ENCODE measurements around the gene ADAMTS1.

ADAMTS1 gene

DNA sequence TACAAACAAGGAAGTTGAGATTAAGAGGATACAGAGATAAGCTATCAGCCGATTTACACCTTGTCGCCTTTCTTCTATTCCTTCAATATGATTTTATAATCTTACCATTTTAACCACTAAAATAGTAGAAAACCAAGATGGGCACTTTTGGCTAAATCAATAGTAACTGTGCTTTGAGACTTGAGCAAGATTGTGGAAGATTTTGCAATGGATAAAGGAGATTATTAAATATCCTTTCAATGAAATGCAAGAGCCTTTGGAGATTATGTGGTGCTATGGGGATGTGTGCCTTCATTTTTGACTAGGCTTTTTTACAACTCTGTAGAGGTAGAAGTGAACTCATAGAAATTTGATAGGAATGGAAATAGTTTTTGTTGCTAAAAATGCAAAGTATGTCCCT lies 33.7 kb downstream of the ADAMTS1 start:
- DNase-seq, result no peak

DNA sequence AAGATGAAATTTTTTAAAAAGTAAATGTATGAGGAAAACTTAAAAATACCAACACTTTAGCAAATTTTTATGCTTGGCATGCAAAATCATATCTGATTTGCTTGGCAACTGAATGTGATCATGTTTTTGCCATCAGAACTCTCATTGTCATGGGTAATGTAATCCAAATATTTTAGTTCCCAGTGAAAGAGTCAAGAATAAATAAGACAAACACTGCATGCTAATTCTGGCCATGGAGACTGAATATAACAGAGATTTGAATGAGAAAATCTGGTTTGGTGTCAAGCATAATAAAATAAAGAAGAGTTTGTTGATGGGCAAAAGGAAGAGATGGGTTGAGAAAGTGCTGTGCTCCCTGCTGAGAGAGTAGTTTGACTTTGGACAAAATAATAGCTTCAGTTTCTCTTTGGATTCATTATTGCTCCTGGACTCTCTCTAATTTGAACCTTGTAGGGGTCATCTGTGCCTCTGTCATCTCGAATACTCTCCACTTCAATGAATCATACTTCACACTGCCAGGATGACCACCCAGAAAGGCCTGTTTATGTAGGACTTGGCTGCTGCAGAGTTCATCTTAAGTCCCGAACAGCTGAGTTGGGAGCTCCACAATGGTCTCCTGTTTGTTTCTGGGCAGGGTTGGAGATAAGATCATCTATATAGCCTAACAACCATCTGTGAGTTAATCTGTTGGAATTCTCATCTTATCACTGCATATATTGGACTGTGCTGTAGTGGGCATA lies 34.4 kb downstream of the ADAMTS1 start:
- DNase-seq, result no peak

- DNase-seq, result no peak
Measured at GRCh38 chr21:26810266-26810665, 34.9 kb downstream of the ADAMTS1 start.

DNA sequence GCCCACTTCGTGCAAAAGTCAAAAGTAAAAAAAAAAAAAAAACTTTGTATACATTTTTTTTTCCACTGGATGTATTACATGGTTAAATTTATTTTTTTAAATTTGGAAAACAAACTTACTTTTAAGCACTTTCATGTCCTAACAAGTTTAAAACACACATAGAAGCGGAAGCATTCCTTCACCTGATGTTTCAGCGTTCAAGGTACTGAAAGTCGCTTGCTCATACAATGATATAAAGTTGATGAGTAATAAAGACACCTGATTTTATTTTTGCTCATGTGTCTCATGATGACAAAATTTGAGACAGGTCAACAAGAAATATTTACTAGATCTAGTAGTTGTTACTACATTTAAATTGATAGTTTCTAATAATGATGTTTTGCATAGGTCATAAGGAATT lies 35.5 kb downstream of the ADAMTS1 start:
- no peak for DNase-seq

DNA sequence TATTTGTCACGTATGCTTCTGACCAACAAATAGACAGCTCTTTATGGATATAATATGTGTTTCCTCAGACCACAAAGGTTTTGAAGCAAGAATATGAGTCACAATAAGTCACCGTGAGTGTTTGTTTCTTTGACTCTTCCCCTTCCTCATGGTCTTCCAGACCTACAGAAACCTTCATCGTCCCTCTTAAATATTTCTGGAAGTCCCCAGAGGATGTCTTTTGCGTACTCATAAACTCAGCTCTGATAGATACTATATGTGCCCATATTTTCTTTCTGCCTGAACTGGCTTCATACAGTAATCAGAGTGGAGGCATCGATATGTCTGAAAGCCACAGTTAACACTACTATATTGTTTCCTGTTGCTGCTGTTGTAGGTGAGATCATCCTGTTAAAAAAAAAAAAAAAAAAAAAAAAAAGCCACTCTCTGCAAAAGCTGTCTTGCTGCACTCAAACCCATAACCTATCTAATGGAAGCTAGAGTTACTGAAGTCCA lies 38.4 kb downstream of the ADAMTS1 start:
- no peak for DNase-seq

DNA sequence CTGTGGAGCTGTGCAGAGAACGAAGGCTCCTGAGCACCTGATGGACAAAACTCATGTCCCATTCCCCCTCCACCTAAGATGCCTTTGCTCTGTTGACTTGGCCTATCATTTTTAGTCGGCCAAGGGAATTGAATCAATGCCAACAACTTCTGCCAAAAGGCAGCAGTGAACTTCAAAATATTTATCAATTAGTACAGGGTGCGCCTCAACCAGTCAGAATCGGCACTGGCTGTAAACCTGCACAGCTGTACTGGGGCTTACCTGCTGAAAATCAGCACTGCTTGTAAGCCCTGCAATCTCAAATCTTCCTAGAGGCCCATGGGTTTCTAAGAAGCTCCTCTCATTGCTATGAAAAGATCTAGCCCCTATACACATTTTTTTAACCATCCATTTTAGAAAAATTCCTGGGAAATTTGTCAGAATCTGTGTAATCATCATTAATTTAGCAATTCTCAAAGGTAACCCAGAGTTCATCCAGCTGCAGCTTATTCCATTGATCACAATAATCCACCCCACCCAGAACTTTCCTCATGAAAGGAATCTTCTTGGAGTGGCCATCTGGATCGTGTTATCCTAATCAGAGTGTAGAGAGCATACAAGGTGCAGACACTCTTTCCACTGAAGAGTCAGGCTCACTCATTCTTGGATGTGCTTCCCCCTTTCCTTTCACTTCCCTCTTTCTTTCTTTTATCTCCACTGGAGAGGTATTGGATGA lies 40.2 kb downstream of the ADAMTS1 start:
- no peak for DNase-seq

- no peak for DNase-seq
Measured at GRCh38 chr21:26801498-26801897, 43.7 kb downstream of the ADAMTS1 start.

GRCh38 chr21:26800970-26801431 lies 44.2 kb downstream of the ADAMTS1 start:
- no peak for DNase-seq

DNA sequence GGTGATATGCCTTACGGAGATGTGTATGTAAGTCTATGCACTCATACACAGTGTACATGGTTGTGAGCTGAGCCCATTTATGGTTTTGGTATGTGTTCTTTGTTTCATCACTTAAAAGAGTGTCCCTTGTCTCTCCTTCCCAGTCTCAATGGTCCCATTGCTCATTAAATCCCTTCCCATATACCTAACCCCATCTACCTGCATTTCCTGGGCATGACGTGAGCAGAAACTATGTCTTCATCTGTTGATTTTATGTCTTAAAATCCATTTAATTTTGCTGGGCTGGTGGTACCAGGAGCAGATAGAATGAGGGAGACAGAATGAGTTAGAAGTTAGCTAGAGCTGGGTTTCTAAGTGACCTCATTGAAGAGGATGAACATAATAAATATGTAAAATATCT lies 44.8 kb downstream of the ADAMTS1 start:
- DNase-seq, result no peak

- DNase-seq, result no peak
Measured at GRCh38 chr21:26800001-26800400, 45.2 kb downstream of the ADAMTS1 start.

GRCh38 chr21:26798856-26799751 lies 46.1 kb downstream of the ADAMTS1 start:
- DNase-seq, result no peak

DNA sequence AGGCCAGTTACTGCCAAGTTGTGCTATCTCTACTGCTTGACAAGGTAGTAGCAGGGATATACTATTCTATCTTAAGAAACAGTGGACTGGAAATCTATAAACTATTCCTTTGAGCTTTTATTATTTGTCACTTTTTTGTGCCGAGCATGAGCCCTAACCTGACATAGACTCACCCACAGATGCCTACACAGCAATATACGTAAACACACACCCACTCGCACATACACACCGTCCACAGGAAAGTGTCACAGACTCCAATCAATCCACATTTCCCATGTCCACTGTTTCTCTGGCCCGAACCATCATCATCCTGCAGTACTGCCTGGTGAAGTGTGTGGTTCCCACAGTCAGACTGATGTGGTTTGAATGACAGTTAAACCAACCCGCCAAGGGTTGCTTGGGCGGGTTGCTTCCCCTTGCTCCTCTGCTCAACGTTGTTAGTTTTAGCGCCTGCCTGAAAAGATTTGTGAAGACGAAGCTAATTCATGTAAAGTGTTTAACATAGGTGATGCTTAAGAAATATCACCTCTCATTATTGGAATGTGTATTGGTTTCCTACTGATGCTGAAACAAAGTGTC lies 47.2 kb downstream of the ADAMTS1 start:
- no peak for DNase-seq

GRCh38 chr21:26795866-26796329 lies 49.3 kb downstream of the ADAMTS1 start:
- DNase-seq, result no peak

- DNase-seq, result no peak
Measured at GRCh38 chr21:26795412-26795805, 49.8 kb downstream of the ADAMTS1 start.

DNA sequence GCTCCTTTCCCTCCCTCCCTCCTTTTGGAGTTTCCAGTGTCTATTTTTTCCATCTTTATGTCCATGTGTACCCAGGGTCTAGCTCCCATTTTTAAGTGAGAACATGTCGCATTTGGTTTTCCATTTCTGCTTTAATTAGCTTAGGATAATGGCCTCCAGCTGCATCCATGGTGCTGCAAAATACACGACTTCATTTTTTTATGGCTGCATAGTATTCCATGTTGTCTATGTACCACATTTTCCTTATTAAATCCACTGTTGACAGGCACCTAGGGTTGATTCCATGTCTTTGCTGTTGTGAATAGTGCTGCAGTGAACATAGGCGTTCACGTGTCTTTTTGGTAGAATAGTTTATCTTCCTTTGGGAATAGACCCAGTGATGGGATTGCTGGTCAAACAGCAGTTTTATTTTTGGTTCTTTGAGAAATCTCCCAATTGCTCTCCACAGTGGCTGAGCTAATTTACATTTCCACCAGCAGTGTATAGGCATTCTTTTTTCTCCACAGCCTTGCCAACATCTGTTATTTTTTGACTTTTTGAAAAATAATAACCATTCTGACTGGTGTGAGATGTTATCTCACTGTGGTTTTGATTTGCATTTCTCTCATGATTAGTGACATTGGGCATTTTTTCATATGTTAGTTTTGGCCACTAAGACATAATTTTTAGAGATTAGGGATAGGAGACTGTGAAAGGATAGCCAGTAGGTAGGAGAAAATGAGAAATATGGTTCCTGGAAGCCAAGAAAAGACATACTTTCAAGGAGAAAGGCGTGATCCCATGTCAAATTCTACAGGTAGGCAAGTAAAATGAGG lies 50.4 kb downstream of the ADAMTS1 start:
- DNase-seq, result no peak

GRCh38 chr21:26790296-26790695 lies 54.9 kb downstream of the ADAMTS1 start:
- no peak for DNase-seq

DNA sequence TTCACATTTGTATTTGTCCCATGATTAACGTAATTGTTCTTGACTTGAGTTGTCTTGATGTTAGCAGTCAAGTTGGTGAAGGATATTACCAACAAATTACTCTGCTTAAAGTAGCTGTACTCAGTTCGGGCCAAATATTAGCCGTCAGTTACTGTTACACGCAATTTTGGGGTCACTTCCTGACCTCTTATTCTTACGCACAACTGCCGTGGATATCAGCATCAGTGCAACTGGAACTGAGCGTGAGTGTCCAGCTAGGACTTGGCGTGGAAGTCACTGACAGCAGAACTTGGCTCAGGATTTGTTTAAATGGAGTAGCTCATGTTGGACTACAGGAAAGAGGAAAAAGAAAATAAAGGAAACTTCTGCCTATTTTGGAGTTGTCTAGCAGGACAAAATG lies 56.4 kb downstream of the ADAMTS1 start:
- no peak for DNase-seq

Data from activated T-cell treated with anti-CD3 and anti-CD28 coated beads, Interleukin-2, amount 50 U/mL, for 48 hours (primary cell).